IMR-90 (cell line): ENCODE results near the gene SNAPIN. TPM values are rescaled to one million over a fixed set of nuclear protein-coding genes. Genes with fewer than 3 reads are reported as not detected.

Experiments used
- ATAC-seq: fragments of 200-7000 bp; cut with Tn5 transposase; 2 replicates; pipeline ENCODE4 v1.9.1; 2020; ENCODE audit warnings: low read depth, mild to moderate bottlenecking, moderate library complexity
- BruUV-seq: library from RNA; stranded (reverse); fragments of 400-500 nt; replicated peaks from 2 replicates; lab custom pipeline; 2021; lab: Mats Ljungman, UMichigan
- CTCF ChIA-PET: fragments of 300-600 bp; formaldehyde crosslinking; extraction: SDS; loops from one replicate; lab custom pipeline; 2021; ENCODE audit warnings: antibody characterized with exemption; lab: Yijun Ruan, JAX
- POLR2A ChIA-PET: fragments of 300-600 bp; sonication (Branson Sonifier 250); formaldehyde crosslinking; loops from one replicate; lab custom pipeline; 2022; ENCODE audit warnings: antibody characterized with exemption; ENCODE audit not compliant: unreplicated experiment; lab: Charles Lee
- DNase-seq: peaks from one replicate; pipeline ENCODE4 v3.0.0; 2013
- H2AFZ ChIP-seq: replicated peaks from 2 replicates; pipeline ENCODE3; 2013; ENCODE audit warnings: low read length, mild to moderate bottlenecking; ENCODE audit not compliant: poor library complexity
- H2AK5ac ChIP-seq: 2 replicates; pipeline ENCODE4 v1.6.1; 2013; ENCODE audit warnings: low read depth, low read length, inconsistent platforms
- H2AK9ac ChIP-seq: replicated peaks from 2 replicates; pipeline ENCODE3; 2013; ENCODE audit warnings: mild to moderate bottlenecking, low read depth, low read length, moderate library complexity; ENCODE audit not compliant: poor library complexity
- H2BK120ac ChIP-seq: 2 replicates; pipeline ENCODE4 v1.6.1; 2013; ENCODE audit warnings: low read depth, low read length, inconsistent platforms
- H2BK15ac ChIP-seq: 3 replicates; pipeline ENCODE4 v1.6.1; 2013; ENCODE audit warnings: low read depth, low read length, inconsistent platforms
- H2BK20ac ChIP-seq: 2 replicates; pipeline ENCODE4 v1.6.1; 2013; ENCODE audit warnings: low read depth, mild to moderate bottlenecking, inconsistent platforms, low read length, moderate library complexity
- H2BK5ac ChIP-seq: 2 replicates; pipeline ENCODE4 v1.6.1; 2013; ENCODE audit warnings: mild to moderate bottlenecking, low read depth, low read length, inconsistent platforms; ENCODE audit not compliant: poor library complexity, severe bottlenecking
- H3K14ac ChIP-seq: replicated peaks from 2 replicates; pipeline ENCODE4 v1.6.1; 2013; ENCODE audit warnings: low read depth, low read length, inconsistent platforms
- H3K18ac ChIP-seq: 2 replicates; pipeline ENCODE4 v1.6.1; 2013; ENCODE audit warnings: low read depth, low read length, control low read depth
- H3K23ac ChIP-seq: 2 replicates; pipeline ENCODE4 v1.6.1; 2013; ENCODE audit warnings: low read depth, low read length, inconsistent platforms
- H3K27ac ChIP-seq: 2 replicates; pipeline ENCODE4 v1.5.1; 2013; ENCODE audit warnings: mild to moderate bottlenecking, control low read depth, low read length; ENCODE audit not compliant: insufficient read depth
- H3K27me3 ChIP-seq: 2 replicates; pipeline ENCODE4 v1.6.1; 2013; ENCODE audit warnings: low read length; ENCODE audit not compliant: control insufficient read depth, insufficient read depth
- H3K36me3 ChIP-seq: 2 replicates; pipeline ENCODE4 v1.6.1; 2013; ENCODE audit warnings: low read length, mixed read lengths; ENCODE audit not compliant: control insufficient read depth, insufficient read depth
- H3K4ac ChIP-seq: 2 replicates; pipeline ENCODE4 v1.6.1; 2013; ENCODE audit warnings: low read depth, low read length, inconsistent platforms
- H3K4me1 ChIP-seq: 2 replicates; pipeline ENCODE4 v1.6.1; 2013; ENCODE audit warnings: low read length, mixed read lengths; ENCODE audit not compliant: control insufficient read depth, insufficient read depth
- H3K4me2 ChIP-seq: 2 replicates; pipeline ENCODE4 v1.6.1; 2013; ENCODE audit warnings: low read depth, mild to moderate bottlenecking, control low read depth, low read length, moderate library complexity
- H3K4me3 ChIP-seq: 2 replicates; pipeline ENCODE4 v1.5.1; 2013; ENCODE audit warnings: low read depth, mild to moderate bottlenecking, control low read depth, low read length, moderate library complexity; ENCODE audit not compliant: insufficient read depth
- H3K56ac ChIP-seq: 2 replicates; pipeline ENCODE4 v1.6.1; 2013; ENCODE audit warnings: low read length, inconsistent platforms; ENCODE audit not compliant: insufficient read depth; ENCODE audit errors: extremely low read depth
- H3K79me1 ChIP-seq, 2 experiments: 2 replicates each; pipeline ENCODE4 v1.6.1; 2013; ENCODE audit warnings: low read length in 2 of 2, inconsistent platforms in 1 of 2, low read depth in 1 of 2
- H3K9ac ChIP-seq: 2 replicates; pipeline ENCODE4 v1.6.1; 2013; ENCODE audit warnings: low read depth, low read length, control low read depth
- H3K9me1 ChIP-seq: 2 replicates; pipeline ENCODE4 v1.6.1; 2013; ENCODE audit warnings: low read length, inconsistent platforms; ENCODE audit not compliant: insufficient read depth
- H3K9me3 ChIP-seq: 2 replicates; pipeline ENCODE4 v1.6.1; 2013; ENCODE audit warnings: low read length; ENCODE audit not compliant: control insufficient read depth, insufficient read depth
- H4K20me1 ChIP-seq: 2 replicates; pipeline ENCODE4 v1.6.1; 2013; ENCODE audit warnings: low read length, inconsistent platforms; ENCODE audit not compliant: insufficient read depth
- H4K5ac ChIP-seq: 2 replicates; pipeline ENCODE4 v1.6.1; 2013; ENCODE audit warnings: mild to moderate bottlenecking, low read depth, low read length, control low read depth
- H4K8ac ChIP-seq, 2 experiments: 2 replicates each; pipeline ENCODE4 v1.6.1; 2013; ENCODE audit warnings: low read depth in 2 of 2, low read length in 2 of 2, control low read depth in 1 of 2, inconsistent platforms in 1 of 2
- H4K91ac ChIP-seq: 2 replicates; pipeline ENCODE4 v1.6.1; 2013; ENCODE audit warnings: low read depth, low read length, inconsistent platforms; ENCODE audit not compliant: insufficient read depth
- BHLHE40 ChIP-seq: fragments of 150-350 bp; IDR thresholded peaks from 2 replicates; pipeline ENCODE4 v1.6.1; 2016; ENCODE audit warnings: mild to moderate bottlenecking, low read depth, low read length
- CHD1 ChIP-seq: IDR thresholded peaks from 2 replicates; pipeline ENCODE4 v1.6.1; 2012; ENCODE audit warnings: low read depth, low read length, improper control_type of control experiment
- MAFK ChIP-seq: IDR thresholded peaks from 2 replicates; pipeline ENCODE4 v1.6.1; 2012; ENCODE audit warnings: low read depth, low read length, improper control_type of control experiment
- MAZ ChIP-seq: IDR thresholded peaks from 2 replicates; pipeline ENCODE4 v1.6.1; 2012; ENCODE audit warnings: low read depth, mild to moderate bottlenecking, low read length, improper control_type of control experiment, moderate library complexity, borderline replicate concordance
- NFE2L2 ChIP-seq: fragments of 150-350 bp; IDR thresholded peaks from 2 replicates; pipeline ENCODE4 v1.6.1; 2016; ENCODE audit warnings: low read depth, mild to moderate bottlenecking, low read length
- POLR2A ChIP-seq: IDR thresholded peaks from 2 replicates; pipeline ENCODE4 v1.6.1; 2012; ENCODE audit warnings: mild to moderate bottlenecking, low read depth, low read length
- RAD21 ChIP-seq: IDR thresholded peaks from 2 replicates; pipeline ENCODE4 v1.6.1; 2012; ENCODE audit warnings: low read length, improper control_type of control experiment
- RCOR1 ChIP-seq: IDR thresholded peaks from 2 replicates; pipeline ENCODE4 v1.6.1; 2012; ENCODE audit warnings: mild to moderate bottlenecking, low read length, improper control_type of control experiment; ENCODE audit not compliant: insufficient replicate concordance
- SMC3 ChIP-seq: fragments of 150-350 bp; IDR thresholded peaks from 2 replicates; pipeline ENCODE4 v1.6.1; 2016; ENCODE audit warnings: low read depth, mild to moderate bottlenecking, antibody characterized with exemption, low read length, moderate library complexity
- WGBS, 2 experiments: methylation state at CpG; one replicate each; pipeline versions ENCODE4 v1.1.5 to v1.1.7; 2013; ENCODE audit warnings: missing lambda C conversion rate in 2 of 2; ENCODE audit not compliant: insufficient read length in 1 of 2; ENCODE audit errors: extremely low coverage in 2 of 2; 5-methylcytosine and 5-hydroxymethylcytosine counted together
- dilution Hi-C: fragments of 300-500 bp; cut with HindIII; formaldehyde crosslinking; loops from one replicate; pipeline ENCODE4 v1.14.3; 2018; ENCODE audit warnings: low sequenced_read_pairs; ENCODE audit not compliant: unreplicated experiment
- in situ Hi-C: fragments of 300-500 bp; cut with MboI; formaldehyde crosslinking; loops from 3 replicates; pipeline ENCODE4 v1.14.3; 2019; ENCODE audit warnings: low sequenced_read_pairs, inconsistent platforms, mixed read lengths
- intact Hi-C: fragments of 100-400 bp; cut with micrococcal nuclease; formaldehyde crosslinking; loops from 2 replicates; pipeline ENCODE4 v1.10.0; 2022
- polyA plus RNA-seq, 3 experiments: library from polyadenylated mRNA; depleted of rRNA; stranded (reverse); fragments of >200 nt; gene quantifications; 2 replicates each; pipeline ENCODE4 v1.2.3, GENCODE V29; 2012; ENCODE audit warnings: low replicate concordance in 1 of 3
- total RNA-seq: library from RNA; depleted of rRNA; stranded (reverse); fragments of >200 nt; gene quantifications from 2 replicates; pipeline ENCODE4 v1.2.3, GENCODE V29; 2012
- TF ChIP-seq, protein P1 (sequence below): conservative IDR thresholded peaks from 2 replicates; pipeline ENCODE4 v1.5.1; 2012; ENCODE audit warnings: mild to moderate bottlenecking, low read depth, low read length, improper control_type of control experiment
- TF ChIP-seq, protein P2 (sequence below): fragments of 150-350 bp; IDR thresholded peaks from 2 replicates; pipeline ENCODE4 v1.6.1; 2016; ENCODE audit warnings: low read depth, mild to moderate bottlenecking, low read length, moderate library complexity, borderline replicate concordance

SNAPIN gene
- total and polyA plus RNA-seq, 2 of the 4 experiments (the other 2 are of a cell fraction) = 37.4 to 40.9 TPM

DNA sequence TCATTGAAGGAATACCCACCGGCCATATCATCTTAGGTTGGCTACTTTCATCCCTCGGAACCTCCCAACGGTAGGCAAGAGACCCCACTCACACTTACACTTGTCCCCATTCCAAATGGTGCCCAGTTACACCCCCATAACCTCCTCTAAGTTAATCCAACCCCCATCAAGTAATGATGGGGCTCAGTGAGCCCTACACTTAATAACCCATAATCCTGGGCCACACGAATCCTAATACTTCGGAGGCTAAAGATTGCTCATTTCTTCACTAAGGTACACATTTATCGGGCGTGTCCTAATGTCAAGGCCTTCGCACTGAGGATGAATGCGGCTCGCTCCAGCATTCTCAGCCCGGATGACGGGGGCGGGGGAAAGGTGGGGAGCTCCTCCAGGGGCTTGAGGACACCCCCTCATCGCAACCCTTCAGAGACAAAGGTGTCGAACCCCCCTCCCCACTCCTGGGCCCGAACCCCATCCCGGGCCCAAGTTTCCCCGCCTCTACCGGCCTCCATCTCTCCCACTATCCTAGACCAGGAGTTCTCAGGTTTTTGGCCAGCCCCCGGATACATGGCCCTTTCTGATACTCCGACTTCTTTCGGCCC is 11.9 kb downstream of the SNAPIN start (continued):
- no peak for TF ChIP-seq MAZ

DNA sequence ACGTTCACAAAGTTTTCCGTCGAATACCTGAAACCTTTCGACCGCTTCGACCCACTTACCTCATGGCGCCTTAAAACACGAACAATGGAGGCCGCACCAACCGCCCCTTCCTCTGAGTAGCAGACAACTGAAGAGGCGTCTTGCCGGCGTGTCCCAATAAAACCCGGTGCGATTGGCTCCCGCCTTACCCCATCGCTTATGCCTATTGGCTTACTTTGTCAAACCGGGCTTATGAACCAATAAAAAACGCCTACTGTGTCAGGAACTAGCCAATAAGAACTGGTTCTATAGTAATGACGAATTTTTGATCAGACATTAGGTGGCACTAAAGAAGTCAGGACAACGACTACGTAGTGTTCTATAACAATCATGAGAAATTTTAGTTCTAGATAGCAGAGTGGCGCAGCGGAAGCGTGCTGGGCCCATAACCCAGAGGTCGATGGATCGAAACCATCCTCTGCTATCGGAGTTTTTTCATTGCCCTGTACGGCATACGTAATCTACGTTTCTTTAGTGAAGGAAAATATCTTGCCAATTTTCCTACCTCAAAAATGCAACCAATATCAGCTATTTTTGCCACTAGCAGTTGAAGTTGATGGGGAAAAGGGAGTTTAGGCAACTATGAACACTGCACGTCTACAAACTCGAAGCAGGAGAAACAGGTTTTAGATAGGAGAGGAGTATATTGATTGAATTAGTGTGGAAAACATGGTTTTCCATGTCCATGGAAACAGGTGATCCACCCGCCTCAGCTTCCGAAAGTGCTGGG is 12.5 kb downstream of the SNAPIN start, which contains the start of gene ILF2:
Gene ILF2, minus strand, starts transcription at position 135 of the 769 bp plus-strand sequence. Its CDS starts 71 bp downstream, at position 64.
- ChIA-PET CTCF (no interaction called here), POLR2A (no interaction called here)
- Histone ChIP-seq H3K18ac (peak within 1 kb of the TSS; percentile 11; the same call in 1 of the 2 replicates), H3K9ac (peak within 1 kb of the TSS; percentile 83), H4K91ac (peak within 1 kb of the TSS; percentile 86), H3K27me3 (no peaks in the 10 kb centered on the region), H2BK120ac (peak within 1 kb of the TSS; percentile 13; the same call in 1 of the 2 replicates), H2BK5ac (peak within 1 kb of the TSS; percentile 52), H3K4me2 (peak within 1 kb of the TSS; percentile 88), H2AFZ (peak within 1 kb of the TSS; percentile 90), H3K4me3 (peak within 1 kb of the TSS; percentile 65), H3K23ac (peak within 1 kb of the TSS; percentile 71), H4K5ac (peak within 1 kb of the TSS; percentile 41), H3K36me3 (peaks cover 25% of the 10 kb centered on the region), H3K79me1 (peaks cover 12 to 21% of the 10 kb centered on the region in 2 experiments; a peak in 1 of 4 replicates), H3K4ac (peak within 1 kb of the TSS; percentile 87), H3K9me1 (no peaks in the 10 kb centered on the region), H4K8ac (peak within 1 kb of the TSS; percentile 43 to 92), H3K9me3 (no peaks in the 10 kb centered on the region), H3K4me1 (peaks cover 1% of the 10 kb centered on the region; the same call in 1 of the 2 replicates), H4K20me1 (peaks cover 11% of the 10 kb centered on the region; the same call in 1 of the 2 replicates), H3K14ac (peak within 1 kb of the TSS; percentile 93), H3K27ac (peak within 1 kb of the TSS; percentile 61), H2AK5ac (peak within 1 kb of the TSS; percentile 91), H2AK9ac (peak within 1 kb of the TSS; percentile 99), H2BK15ac (no peak within 1 kb of the TSS), H3K56ac (peak within 1 kb of the TSS; percentile 89), H2BK20ac (no peak within 1 kb of the TSS)
- 0% methylated on average over 12 of the region's 35 CpGs; no CpG with 5 or more reads in 1 of the 2 experiments for WGBS, 2 experiments
- BruUV-seq = no TSS peak
- DNase-seq (peak; percentile 100), ATAC-seq (peak; percentile 93)
- intact Hi-C loops (loop anchor here (2.0 to 5.0 kb wide), 4 partner anchors 98 to 736 kb away; partner anchors contain the start of gene IL6R), dilution Hi-C loops (no loop called here), in situ Hi-C loops (loop anchor here (10.0 kb wide), 1 partner anchor 304 kb away; the partner anchor contains the start of gene JTB)
- TF ChIP-seq, protein P1, sequence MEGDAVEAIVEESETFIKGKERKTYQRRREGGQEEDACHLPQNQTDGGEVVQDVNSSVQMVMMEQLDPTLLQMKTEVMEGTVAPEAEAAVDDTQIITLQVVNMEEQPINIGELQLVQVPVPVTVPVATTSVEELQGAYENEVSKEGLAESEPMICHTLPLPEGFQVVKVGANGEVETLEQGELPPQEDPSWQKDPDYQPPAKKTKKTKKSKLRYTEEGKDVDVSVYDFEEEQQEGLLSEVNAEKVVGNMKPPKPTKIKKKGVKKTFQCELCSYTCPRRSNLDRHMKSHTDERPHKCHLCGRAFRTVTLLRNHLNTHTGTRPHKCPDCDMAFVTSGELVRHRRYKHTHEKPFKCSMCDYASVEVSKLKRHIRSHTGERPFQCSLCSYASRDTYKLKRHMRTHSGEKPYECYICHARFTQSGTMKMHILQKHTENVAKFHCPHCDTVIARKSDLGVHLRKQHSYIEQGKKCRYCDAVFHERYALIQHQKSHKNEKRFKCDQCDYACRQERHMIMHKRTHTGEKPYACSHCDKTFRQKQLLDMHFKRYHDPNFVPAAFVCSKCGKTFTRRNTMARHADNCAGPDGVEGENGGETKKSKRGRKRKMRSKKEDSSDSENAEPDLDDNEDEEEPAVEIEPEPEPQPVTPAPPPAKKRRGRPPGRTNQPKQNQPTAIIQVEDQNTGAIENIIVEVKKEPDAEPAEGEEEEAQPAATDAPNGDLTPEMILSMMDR = peak; percentile 37
- TF ChIP-seq NFE2L2 (no peak), MAFK (no peak), SMC3 (no peak), POLR2A (peak; percentile 97), CHD1 (peak; percentile 91; the same call in 1 of the 2 replicates), RCOR1 (no peak), BHLHE40 (no peak), RAD21 (no peak)
- TF ChIP-seq, protein P2, sequence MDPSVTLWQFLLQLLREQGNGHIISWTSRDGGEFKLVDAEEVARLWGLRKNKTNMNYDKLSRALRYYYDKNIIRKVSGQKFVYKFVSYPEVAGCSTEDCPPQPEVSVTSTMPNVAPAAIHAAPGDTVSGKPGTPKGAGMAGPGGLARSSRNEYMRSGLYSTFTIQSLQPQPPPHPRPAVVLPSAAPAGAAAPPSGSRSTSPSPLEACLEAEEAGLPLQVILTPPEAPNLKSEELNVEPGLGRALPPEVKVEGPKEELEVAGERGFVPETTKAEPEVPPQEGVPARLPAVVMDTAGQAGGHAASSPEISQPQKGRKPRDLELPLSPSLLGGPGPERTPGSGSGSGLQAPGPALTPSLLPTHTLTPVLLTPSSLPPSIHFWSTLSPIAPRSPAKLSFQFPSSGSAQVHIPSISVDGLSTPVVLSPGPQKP = no peak
